ENCODE results near the gene ATE1. TPM values are rescaled to one million over a fixed set of nuclear protein-coding genes. Genes with fewer than 3 reads are reported as not detected.

The ATE1 gene
- total RNA-seq, 1 experiment from 2014 or later, result 23.8 TPM

- TF ChIP-seq ARID4B (CRISPR knock-in tag; IDR thresholded peaks at IDR 0.05; ENCODE audit: borderline replicate concordance), result no peak
- peak; percentile 67; the same call in 1 of the 2 replicates for TF ChIP-seq TEAD1 (CRISPR knock-in tag; IDR thresholded peaks at IDR 0.05)
- TF ChIP-seq CTCF (IDR thresholded peaks at IDR 0.05), result no peak
- no peak for TF ChIP-seq CREM (CRISPR knock-in tag; IDR thresholded peaks at IDR 0.05)
- no peak for TF ChIP-seq HMGXB4 (CRISPR knock-in tag; IDR thresholded peaks at IDR 0.05)
- no peak for TF ChIP-seq SP1 (CRISPR knock-in tag; conservative IDR thresholded peaks at IDR 0.05)
- TF ChIP-seq USF1 (CRISPR knock-in tag; IDR thresholded peaks at IDR 0.05), result no peak
- TF ChIP-seq AR (CRISPR knock-in tag; IDR thresholded peaks at IDR 0.05), result no peak
- TF ChIP-seq MLX (CRISPR knock-in tag; IDR thresholded peaks at IDR 0.05), result no peak
- TF ChIP-seq EMX1 (CRISPR knock-in tag; IDR thresholded peaks at IDR 0.05), result no peak
- TF ChIP-seq ZNF532 (CRISPR knock-in tag; IDR thresholded peaks at IDR 0.05; ENCODE audit: borderline replicate concordance), result no peak
- no peak for TF ChIP-seq NFATC4 (CRISPR knock-in tag; IDR thresholded peaks at IDR 0.05)
- TF ChIP-seq KAT7 (CRISPR knock-in tag; IDR thresholded peaks at IDR 0.05; ENCODE audit: borderline replicate concordance), result no peak
- 0 out of 2 replicates have a peak, but pooled peaks have one; percentile 49 for TF ChIP-seq ZBTB21 (CRISPR knock-in tag; IDR thresholded peaks at IDR 0.05; ENCODE audit: borderline replicate concordance)
- peak; percentile 81 for TF ChIP-seq ZNF423 (CRISPR knock-in tag; IDR thresholded peaks at IDR 0.05)
- no peak for TF ChIP-seq ZNF416 (CRISPR knock-in tag; IDR thresholded peaks at IDR 0.05)
- 0 out of 2 replicates have a peak, but pooled peaks have one; percentile 26 for TF ChIP-seq FOXK1 (CRISPR knock-in tag; IDR thresholded peaks at IDR 0.05)
- TF ChIP-seq FOXP4 (CRISPR knock-in tag; IDR thresholded peaks at IDR 0.05), result no peak
Measured at GRCh38 chr10:121732656-121733445, 195.0 kb downstream of the ATE1 start (continued).

Measured in WTC11 (cell line).